Measurements from ENCODE around the gene AHCYL2.
"Not testable (repeated sequence)": the region's sequence is repeated elsewhere in the genome, so short reads cannot be mapped to it uniquely, and the experiment has no call there.

AHCYL2 gene

DNA sequence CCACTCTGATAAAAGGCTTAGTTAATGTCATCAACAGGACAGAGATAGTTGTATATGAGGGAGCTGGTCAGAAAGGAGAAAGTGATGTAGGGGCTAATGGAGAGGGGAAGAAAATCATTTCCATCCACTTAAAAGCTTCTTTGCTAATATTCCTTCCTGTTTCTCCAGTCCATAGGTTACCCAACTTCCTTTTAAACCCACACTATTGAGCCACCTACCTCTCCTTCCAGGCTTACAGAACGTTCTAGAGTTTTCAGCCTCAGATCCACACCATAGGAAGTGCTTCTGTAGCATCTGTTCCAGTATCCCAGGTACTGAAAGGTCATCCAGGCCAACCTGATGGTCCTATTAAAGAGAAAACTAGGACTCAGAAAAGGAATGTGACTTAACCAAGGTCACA is 237.6 kb downstream of the AHCYL2 start:
- no peaks in the 10 kb centered on the region for H3K27me3 Mint-ChIP-seq (ENCODE audit: low read depth)
- H3K27ac Mint-ChIP-seq = no peak overlapping the region
- no peaks in the 10 kb centered on the region for H3K9me3 Mint-ChIP-seq
- H3K4me3 Mint-ChIP-seq = no peak overlapping the region
- DNase-seq (ENCODE audit: low spot score) = no peak
- H3K4me1 Mint-ChIP-seq (ENCODE audit: low read depth) = no peaks in the 10 kb centered on the region
- peaks cover 14% of the 10 kb centered on the region for H3K36me3 Mint-ChIP-seq (ENCODE audit: low read depth)

DNA sequence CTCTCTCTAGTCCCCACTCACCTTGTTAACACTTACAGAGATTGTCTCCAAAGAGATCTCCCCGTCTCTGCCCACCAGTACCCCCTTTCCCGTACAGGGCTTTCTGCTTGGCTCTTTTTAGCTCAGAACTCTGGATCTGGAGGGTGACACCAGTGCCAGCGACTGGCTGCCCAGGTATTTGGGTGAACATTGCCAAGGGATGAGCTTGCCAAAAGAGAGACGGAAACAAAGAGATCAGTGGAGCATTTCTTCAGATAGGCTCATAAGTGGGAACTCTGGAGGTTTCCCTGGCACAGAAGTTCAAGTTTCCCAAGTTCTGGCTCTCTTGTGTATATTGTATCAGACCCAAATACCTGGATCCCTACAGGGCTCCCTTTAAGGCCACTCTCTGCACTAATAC is 239.4 kb downstream of the AHCYL2 start:
- H3K27me3 Mint-ChIP-seq (ENCODE audit: low read depth) = no peaks in the 10 kb centered on the region
- no peak for DNase-seq (ENCODE audit: low spot score)
- H3K9me3 Mint-ChIP-seq = no peaks in the 10 kb centered on the region
- H3K4me1 Mint-ChIP-seq (ENCODE audit: low read depth) = no peaks in the 10 kb centered on the region
- H3K27ac Mint-ChIP-seq = no peak overlapping the region
- H3K36me3 Mint-ChIP-seq (ENCODE audit: low read depth) = peaks cover 4% of the 10 kb centered on the region
- no peak overlapping the region for H3K4me3 Mint-ChIP-seq

DNA sequence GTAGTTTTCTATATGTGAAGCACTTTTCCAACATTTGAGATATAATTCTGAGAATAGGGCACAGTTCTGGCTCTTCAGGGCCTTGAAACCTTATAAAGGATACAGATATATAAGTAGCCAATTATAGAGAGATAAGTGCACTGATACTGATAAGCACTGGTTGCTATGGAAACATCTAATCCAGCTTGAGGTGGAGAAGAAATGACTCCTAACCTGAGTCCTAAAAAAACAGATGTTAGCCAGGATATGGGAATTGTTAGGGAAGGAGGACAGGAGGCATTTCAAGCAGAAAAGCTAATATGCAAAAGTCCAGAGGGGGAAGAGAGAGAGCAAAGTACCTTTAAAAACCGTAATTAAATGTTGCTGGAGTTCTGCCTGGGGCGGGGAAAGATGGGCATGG is 240.2 kb downstream of the AHCYL2 start:
- Mint-ChIP-seq H3K27me3 (ENCODE audit: low read depth) (no peaks in the 10 kb centered on the region), H3K4me3 (no peak overlapping the region), H3K4me1 (ENCODE audit: low read depth) (no peaks in the 10 kb centered on the region), H3K9me3 (no peaks in the 10 kb centered on the region), H3K27ac (no peak overlapping the region), H3K36me3 (ENCODE audit: low read depth) (peaks cover 4% of the 10 kb centered on the region)
- DNase-seq (ENCODE audit: low spot score) = no peak

DNA sequence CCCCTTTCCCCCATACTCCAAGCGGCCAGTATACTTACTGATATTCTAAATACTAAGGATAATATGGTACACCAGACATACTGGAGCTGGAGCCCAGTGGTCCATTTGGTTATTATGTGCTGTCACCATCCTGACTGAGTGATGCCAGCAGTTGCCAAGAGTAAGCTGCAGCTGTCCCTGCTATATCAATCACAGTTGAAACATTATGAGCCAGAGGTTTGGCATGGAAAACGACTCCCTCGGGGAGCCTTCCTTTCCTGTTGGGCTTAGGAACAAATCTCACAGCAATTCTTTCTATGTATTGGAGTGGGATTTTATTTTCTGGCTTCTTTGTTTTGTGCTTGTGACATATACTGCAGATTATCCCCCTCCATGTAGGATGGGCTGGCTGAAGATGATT is 242.0 kb downstream of the AHCYL2 start:
- Mint-ChIP-seq H3K4me3 (no peak overlapping the region), H3K36me3 (ENCODE audit: low read depth) (peaks cover 6% of the 10 kb centered on the region), H3K27ac (no peak overlapping the region), H3K4me1 (ENCODE audit: low read depth) (no peaks in the 10 kb centered on the region), H3K27me3 (ENCODE audit: low read depth) (no peaks in the 10 kb centered on the region), H3K9me3 (no peaks in the 10 kb centered on the region)
- DNase-seq (ENCODE audit: low spot score) = no peak

DNA sequence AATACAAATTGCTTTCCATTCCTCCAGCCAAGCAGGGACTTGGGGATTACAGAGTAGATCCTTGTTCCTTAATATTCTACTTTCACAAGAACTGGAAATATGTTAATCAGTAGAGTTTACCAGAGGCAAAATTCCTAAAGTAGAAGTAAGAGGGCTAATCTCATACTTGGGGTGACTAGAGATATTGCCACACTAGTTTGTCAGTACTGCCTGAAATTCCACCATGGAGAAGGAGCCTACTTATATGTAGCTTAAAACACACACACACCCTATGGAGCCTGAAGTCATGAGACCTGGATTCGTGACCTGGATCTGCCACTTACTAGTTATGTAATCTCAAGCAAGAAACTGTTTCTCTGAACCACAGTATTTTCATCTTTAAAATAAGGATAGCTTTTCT is 243.3 kb downstream of the AHCYL2 start:
- Mint-ChIP-seq H3K36me3 (ENCODE audit: low read depth) (peaks cover 8% of the 10 kb centered on the region), H3K27ac (no peak overlapping the region), H3K9me3 (no peaks in the 10 kb centered on the region), H3K4me1 (ENCODE audit: low read depth) (no peaks in the 10 kb centered on the region), H3K27me3 (ENCODE audit: low read depth) (no peaks in the 10 kb centered on the region), H3K4me3 (no peak overlapping the region)
- no peak for DNase-seq (ENCODE audit: low spot score)

DNA sequence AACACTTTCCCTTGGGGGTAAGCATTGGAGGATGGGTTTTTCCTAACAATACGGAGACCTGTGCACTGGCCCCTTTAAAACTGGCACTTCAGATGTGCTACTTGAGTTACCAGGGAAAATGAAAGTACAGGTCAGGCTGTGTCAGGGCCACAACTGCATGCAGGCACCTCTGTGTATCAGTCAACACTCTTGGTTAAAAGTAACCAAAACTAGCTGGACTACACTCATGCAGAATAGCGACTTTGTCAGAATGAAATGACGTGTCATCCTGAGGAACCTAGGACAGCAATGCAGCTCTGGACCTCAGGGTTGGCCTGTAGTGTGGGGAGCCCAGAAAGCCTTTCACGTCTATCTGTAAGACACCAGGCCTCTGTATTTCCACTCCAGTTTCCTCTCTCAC is 243.7 kb downstream of the AHCYL2 start:
- H3K4me1 Mint-ChIP-seq (ENCODE audit: low read depth) = no peaks in the 10 kb centered on the region
- no peaks in the 10 kb centered on the region for H3K27me3 Mint-ChIP-seq (ENCODE audit: low read depth)
- H3K36me3 Mint-ChIP-seq (ENCODE audit: low read depth) = peaks cover 8% of the 10 kb centered on the region
- H3K9me3 Mint-ChIP-seq = no peaks in the 10 kb centered on the region
- no peak for DNase-seq (ENCODE audit: low spot score)
- no peak overlapping the region for H3K27ac Mint-ChIP-seq
- no peak overlapping the region for H3K4me3 Mint-ChIP-seq

DNA sequence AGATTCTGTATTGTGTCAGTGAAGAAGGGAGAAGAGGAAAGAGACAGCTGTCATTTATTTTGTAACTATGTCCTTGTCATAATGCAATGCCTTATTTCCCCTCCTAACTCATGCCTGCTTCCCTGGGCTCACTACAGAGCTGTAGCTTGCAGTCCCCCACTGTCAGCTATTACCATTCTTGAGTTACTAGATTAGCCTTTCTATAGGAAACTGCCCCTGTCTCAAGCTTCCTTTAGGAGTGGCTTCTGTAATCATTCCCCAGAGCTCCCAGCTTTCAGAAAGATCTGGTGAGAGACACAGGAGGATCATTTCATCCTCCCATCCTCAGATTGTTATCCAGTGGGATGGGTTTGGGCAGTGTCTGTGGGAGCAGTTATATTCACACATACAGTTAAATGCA is 245.1 kb downstream of the AHCYL2 start:
- H3K27ac Mint-ChIP-seq = no peak overlapping the region
- H3K27me3 Mint-ChIP-seq (ENCODE audit: low read depth) = no peaks in the 10 kb centered on the region
- peaks cover 10% of the 10 kb centered on the region for H3K36me3 Mint-ChIP-seq (ENCODE audit: low read depth)
- no peak overlapping the region for H3K4me3 Mint-ChIP-seq
- no peak for DNase-seq (ENCODE audit: low spot score)
- H3K9me3 Mint-ChIP-seq = no peaks in the 10 kb centered on the region
- H3K4me1 Mint-ChIP-seq (ENCODE audit: low read depth) = no peaks in the 10 kb centered on the region

DNA sequence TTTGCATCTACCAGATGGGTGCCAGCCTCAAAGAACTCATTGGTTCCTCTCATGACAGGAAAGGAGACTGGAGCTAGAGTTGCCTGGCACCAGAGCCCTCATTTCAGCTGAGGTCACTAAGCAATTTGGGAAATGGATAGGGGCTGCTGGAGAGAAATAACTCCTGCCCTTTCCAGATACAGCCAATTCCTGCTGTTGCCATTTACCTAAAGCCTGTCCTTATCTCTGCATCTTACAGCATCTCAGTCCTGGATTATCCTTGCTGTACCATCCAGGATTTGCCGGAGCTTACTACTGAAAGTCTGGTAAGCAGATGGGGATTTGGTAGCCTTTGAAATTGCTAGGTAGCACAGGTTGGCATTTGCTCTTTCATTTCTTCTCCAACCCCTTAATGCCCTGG is 245.6 kb downstream of the AHCYL2 start:
- H3K4me1 Mint-ChIP-seq (ENCODE audit: low read depth) = no peaks in the 10 kb centered on the region
- no peak for DNase-seq (ENCODE audit: low spot score)
- H3K27me3 Mint-ChIP-seq (ENCODE audit: low read depth) = no peaks in the 10 kb centered on the region
- no peak overlapping the region for H3K27ac Mint-ChIP-seq
- H3K9me3 Mint-ChIP-seq = no peaks in the 10 kb centered on the region
- H3K36me3 Mint-ChIP-seq (ENCODE audit: low read depth) = peaks cover 12% of the 10 kb centered on the region
- no peak overlapping the region for H3K4me3 Mint-ChIP-seq

DNA sequence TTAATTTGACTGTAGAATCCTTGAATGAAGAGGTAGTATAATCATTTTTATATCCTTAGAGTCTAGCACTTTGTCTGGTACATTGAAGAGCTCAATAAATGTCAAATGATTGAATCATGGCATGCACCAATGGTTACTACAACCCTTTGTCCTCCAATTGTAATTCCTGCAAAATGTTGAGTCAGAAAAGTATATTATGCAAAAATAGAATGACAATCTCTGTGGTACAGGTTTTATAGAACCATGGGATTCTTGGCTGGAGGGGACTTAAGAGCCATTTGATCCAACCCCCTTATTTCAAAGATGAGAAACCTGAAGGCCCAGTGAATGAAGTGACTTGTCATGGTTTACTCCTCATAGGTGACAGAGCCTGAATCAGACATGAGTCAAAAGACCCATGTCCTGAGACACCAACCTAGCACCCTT is 246.6 kb downstream of the AHCYL2 start:
- no peak overlapping the region for H3K27ac Mint-ChIP-seq
- no peaks in the 10 kb centered on the region for H3K27me3 Mint-ChIP-seq (ENCODE audit: low read depth)
- DNase-seq (ENCODE audit: low spot score) = peak; percentile 11
- H3K4me3 Mint-ChIP-seq = no peak overlapping the region
- H3K36me3 Mint-ChIP-seq (ENCODE audit: low read depth) = peaks cover 10% of the 10 kb centered on the region
- H3K4me1 Mint-ChIP-seq (ENCODE audit: low read depth) = no peaks in the 10 kb centered on the region
- no peaks in the 10 kb centered on the region for H3K9me3 Mint-ChIP-seq

DNA sequence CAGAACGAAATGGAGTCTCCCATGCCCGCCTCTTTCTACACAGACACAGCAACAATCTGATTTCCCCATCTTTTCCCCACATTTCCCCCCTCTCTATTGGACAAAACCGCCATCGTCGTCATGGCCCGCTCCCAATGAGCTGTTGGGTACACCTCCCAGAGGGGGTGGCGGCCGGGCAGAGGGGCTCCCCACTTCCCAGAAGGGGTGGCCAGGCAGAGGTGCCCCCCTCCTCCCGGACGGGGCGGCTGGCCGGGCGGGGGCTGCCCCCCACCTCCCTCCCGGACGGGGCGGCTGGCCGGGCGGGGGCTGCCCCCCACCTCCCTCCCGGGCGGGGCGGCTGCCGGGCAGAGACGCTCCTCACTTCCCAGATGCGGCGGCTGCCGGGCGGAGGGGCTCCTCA is 251.1 kb downstream of the AHCYL2 start:
- H3K4me1 Mint-ChIP-seq (ENCODE audit: low read depth); H3K27ac Mint-ChIP-seq; H3K4me3 Mint-ChIP-seq; H3K27me3 Mint-ChIP-seq (ENCODE audit: low read depth); DNase-seq (ENCODE audit: low spot score); H3K9me3 Mint-ChIP-seq: not testable (repeated sequence)
- peaks cover 23% of the 10 kb centered on the region for H3K36me3 Mint-ChIP-seq (ENCODE audit: low read depth)

DNA sequence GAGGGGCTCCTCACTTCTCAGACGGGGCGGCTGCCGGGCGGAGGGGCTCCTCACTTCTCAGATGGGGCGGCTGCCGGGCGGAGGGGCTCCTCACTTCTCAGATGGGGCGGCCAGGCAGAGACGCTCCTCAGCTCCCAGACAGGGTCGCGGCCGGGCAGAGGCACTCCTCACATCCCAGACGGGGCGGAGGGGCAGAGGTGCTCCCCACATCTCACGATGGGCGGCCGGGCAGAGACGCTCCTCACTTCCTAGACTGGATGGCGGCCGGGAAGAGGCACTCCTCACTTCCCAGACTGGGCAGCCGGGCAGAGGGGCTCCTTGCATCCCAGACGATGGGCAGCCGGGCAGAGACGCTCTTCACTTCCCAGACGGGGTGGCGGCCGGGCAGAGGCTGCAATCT is 251.6 kb downstream of the AHCYL2 start:
- H3K9me3 Mint-ChIP-seq; H3K27ac Mint-ChIP-seq; H3K4me1 Mint-ChIP-seq (ENCODE audit: low read depth); H3K4me3 Mint-ChIP-seq; H3K27me3 Mint-ChIP-seq (ENCODE audit: low read depth); DNase-seq (ENCODE audit: low spot score): not testable (repeated sequence)
- H3K36me3 Mint-ChIP-seq (ENCODE audit: low read depth) = peaks cover 23% of the 10 kb centered on the region

All from T-helper 2 cell treated with Interferon-gamma antibody and Interleukin-4, amounts not matched to agents 5 μg/mL and 100 μg/mL, for 36 hours (primary cell).